HuH-7 (cell line): ENCODE results near the gene NRF1.
"Not testable (repeated sequence)": the region's sequence is repeated elsewhere in the genome, so short reads cannot be mapped to it uniquely, and the experiment has no call there.

Experiments
- DNase-seq: peaks from one replicate; pipeline ENCODE4 v3.0.0; 2011; ENCODE audit warnings: low spot score

The NRF1 gene

GRCh38 chr7:129782818-129783583, 171.5 kb downstream of the NRF1 start:
- no peak for DNase-seq

- no peak for DNase-seq
Measured at GRCh38 chr7:129783584-129783919, 172.0 kb downstream of the NRF1 start.

- no peak for DNase-seq
Measured at GRCh38 chr7:129784437-129784782, 172.9 kb downstream of the NRF1 start.

- DNase-seq: no peak
Measured at GRCh38 chr7:129784783-129785684, 173.5 kb downstream of the NRF1 start.

GRCh38 chr7:129785685-129786514, 174.4 kb downstream of the NRF1 start:
- DNase-seq: no peak

GRCh38 chr7:129786825-129787563, 175.5 kb downstream of the NRF1 start:
- DNase-seq: no peak

- no peak for DNase-seq
Measured at GRCh38 chr7:129789000-129789399, 177.5 kb downstream of the NRF1 start.

- DNase-seq: no peak
Measured at GRCh38 chr7:129789652-129790051, 178.1 kb downstream of the NRF1 start.

GRCh38 chr7:129790136-129790535, 178.6 kb downstream of the NRF1 start:
- no peak for DNase-seq

- DNase-seq: peak; percentile 11
Measured at GRCh38 chr7:129792721-129793120, 181.2 kb downstream of the NRF1 start.

GRCh38 chr7:129793506-129794310, 182.2 kb downstream of the NRF1 start:
- DNase-seq: peak; percentile 15

- DNase-seq: not testable (repeated sequence)
Measured at GRCh38 chr7:129794461-129794860, 182.9 kb downstream of the NRF1 start.

GRCh38 chr7:129796186-129796775, 184.8 kb downstream of the NRF1 start:
- DNase-seq: no peak

- no peak for DNase-seq
Measured at GRCh38 chr7:129797214-129797789, 185.8 kb downstream of the NRF1 start.

- DNase-seq: no peak
Measured at GRCh38 chr7:129798616-129799349, 187.3 kb downstream of the NRF1 start.

GRCh38 chr7:129799350-129799955, 187.9 kb downstream of the NRF1 start:
- no peak for DNase-seq

GRCh38 chr7:129800901-129801300, 189.4 kb downstream of the NRF1 start:
- no peak for DNase-seq

GRCh38 chr7:129801882-129802281, 190.4 kb downstream of the NRF1 start:
- DNase-seq: no peak

- DNase-seq: no peak
Measured at GRCh38 chr7:129803546-129804081, 192.1 kb downstream of the NRF1 start.
